Measurements from ENCODE around the gene XYLT1.
A peak's percentile ranks its signal among the peaks of the same experiment; 100 is the strongest.
"Not testable (repeated sequence)": the region's sequence is repeated elsewhere in the genome, so short reads cannot be mapped to it uniquely, and the experiment has no call there.

Gene XYLT1

GRCh38 chr16:17351441-17352035 is 119.2 kb downstream of the XYLT1 start:
- DNase-seq, result no peak

DNA sequence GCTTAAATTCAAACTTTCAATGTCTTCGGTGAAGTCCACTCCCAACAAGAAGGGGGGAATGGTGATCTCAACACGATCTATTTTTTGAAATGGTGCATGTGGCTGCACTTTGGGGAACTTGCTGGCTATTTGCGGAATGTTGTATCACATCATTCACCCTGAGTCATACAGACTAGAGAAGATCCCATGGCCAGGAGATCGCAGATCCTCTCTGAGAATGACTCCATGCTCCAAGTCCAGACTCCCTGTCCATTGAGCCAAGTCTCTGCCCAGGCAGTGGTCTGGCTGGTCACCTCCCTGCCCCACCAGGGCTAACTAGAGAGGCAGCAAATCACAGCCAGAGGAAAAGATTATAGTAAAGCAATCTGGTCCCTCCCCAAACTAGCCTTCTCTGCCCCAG is 120.6 kb downstream of the XYLT1 start:
- no peak for DNase-seq

GRCh38 chr16:17348826-17349225 is 121.9 kb downstream of the XYLT1 start:
- no peak for DNase-seq

DNA sequence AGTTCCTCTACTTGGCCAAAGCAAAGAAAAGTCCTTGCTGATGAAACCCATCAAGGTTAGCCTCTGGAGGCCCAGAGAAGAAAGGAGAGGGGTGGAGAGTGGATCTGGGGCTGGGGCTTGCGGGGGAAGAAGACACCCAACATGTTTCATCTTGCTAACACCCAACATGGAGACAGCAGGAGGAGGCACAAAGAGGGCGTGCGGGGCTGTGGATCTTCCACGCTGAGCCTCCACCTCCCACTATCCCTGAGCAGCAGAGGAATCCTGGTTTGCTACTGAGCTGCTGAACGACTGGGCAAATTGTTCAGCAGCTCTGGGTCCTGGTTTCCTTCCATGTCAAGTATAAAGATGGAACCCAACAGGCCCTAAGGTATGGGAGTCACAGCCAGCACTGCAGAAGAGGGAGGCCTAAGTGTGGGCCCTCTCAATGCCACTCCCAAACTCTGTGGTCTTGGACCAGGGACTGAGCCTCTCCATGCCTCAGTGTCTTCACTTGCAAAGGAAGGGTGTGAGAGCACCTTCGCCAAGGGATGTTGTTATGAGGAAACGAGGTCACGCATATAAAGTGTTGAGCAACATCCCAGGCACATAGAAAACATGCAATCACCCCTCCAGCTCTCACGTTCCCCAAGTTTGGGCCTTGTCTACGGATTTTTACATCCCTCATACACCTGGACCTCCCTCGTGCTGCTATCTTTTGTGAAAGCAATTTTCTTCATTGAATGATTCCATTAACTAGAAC is 122.5 kb downstream of the XYLT1 start:
- no peak for DNase-seq

DNA sequence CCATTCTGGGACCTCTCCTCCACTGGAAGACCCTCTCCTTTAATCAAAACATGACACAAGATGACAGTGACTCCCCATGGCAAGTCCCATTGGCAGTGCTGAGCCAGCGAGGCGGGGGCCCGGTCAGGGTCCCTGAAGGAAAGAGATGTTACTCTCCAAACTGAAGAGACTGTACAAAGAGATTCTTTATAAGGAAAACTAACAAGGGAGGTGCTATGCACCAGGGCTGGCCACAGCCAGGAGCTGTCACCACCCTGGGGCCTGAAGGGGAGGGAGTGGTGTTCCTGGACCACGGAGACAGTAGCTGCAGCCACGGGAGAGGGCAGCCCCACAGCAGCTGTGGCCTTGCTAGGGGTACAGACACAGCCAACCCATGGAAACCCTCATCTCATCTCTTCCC is 123.1 kb downstream of the XYLT1 start:
- DNase-seq, result no peak

DNA sequence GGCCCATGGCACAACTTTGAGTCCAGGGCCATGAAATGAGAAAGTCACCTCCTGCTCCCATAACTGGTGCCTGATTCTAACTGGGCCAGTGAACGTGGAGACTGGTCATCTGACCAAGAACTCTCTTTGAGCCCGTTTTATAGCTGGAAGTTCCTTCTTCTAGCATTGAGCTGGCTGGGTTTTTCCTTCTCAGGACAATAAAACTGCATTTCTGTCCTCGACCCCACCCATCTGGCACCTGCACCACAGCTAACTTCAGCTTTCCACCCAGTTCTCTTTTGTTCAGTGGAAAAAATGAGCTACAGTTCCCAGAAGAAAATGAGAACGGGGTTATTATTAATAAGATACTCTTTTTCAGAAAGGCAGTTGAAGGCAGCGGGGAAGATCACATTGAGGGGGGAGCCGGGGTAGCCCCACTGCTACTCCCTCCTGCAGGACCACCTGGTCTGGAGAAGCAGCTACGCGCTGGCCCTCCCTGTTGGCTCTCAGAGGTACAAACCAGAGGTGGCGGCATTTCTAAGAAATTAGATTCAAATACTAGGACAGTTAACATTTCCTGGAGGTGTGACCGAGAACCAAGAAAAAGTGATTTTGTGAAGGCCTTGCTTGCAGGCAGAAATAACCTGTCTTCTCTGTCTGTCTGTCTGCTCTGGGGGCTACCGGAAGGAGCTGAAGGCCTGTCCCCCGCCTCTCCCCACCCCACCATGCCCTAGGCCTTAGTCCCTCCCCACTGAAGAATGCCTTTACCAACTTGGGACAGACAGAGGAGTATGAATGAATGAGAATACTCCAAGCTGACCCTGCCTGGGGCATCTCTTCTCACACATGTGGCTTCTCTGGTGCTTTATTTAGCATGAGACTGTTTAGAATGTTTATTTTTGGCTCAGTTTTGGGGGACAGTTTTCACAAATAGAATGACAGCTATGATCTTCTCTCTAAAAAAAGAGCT is 123.9 kb downstream of the XYLT1 start:
- DNase-seq, result no peak

DNA sequence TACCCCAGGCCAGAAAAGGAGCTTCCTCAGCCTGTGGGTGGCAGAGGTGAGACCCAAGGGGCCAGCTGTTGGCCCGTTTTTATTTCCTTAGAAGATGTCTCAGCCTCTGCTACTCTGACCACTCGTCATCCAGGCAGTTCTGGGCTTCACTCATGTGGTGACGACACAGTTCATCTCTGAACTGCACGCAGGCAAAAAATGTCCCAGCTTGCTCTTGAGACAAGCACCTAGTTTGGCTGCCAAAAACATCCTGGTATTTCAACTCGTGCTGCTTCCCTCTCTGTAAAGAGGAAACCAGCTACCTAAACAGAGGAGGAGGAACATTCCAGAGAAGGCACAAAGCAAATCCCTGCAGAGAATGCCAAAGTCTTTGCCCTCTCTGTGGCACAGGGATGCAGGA is 125.7 kb downstream of the XYLT1 start:
- no peak for DNase-seq

GRCh38 chr16:17343728-17344127 is 127.0 kb downstream of the XYLT1 start:
- no peak for DNase-seq

DNA sequence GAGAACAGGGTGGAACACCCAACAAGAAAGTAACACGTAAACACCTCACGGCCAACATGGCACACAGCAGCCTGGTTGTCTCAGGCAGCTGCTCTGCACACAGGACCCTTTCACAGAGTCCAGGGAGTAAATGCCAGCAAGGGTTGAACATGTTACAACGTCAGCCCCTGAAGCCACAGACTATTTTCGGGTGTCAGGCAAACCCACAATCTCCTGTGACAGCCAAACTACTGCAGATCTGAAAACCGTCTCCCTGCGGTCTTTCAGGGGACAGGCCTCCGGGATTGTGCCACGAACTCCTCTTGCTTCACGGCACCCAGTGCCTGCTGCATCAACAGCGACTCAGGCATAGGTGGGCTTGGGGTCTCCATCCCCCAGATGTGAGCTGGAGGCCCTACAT is 127.7 kb downstream of the XYLT1 start:
- no peak for DNase-seq

DNA sequence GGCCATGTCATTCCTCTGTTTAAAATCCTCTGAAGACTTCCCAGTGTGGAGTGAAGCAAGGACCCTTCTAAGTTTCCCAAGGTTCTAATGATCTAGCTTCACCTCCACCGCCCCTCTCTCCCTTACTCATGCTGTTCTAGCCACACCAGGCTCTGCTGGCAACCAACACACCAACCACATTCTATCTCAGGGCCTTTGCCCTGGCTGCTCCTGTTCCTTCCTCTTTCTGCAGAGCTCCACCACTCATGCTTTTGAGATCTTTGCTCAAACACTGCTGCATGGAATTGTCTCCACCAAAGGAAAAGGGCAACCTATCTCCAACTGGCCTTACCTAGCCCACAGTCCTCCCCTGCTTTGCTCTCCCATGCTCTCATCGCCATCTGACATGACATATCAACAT is 128.7 kb downstream of the XYLT1 start:
- no peak for DNase-seq

- DNase-seq, result no peak
Observed at GRCh38 chr16:17340804-17341203, 130.0 kb downstream of the XYLT1 start.

- no peak for DNase-seq
Observed at GRCh38 chr16:17339764-17340541, 130.8 kb downstream of the XYLT1 start.

GRCh38 chr16:17338244-17338643 is 132.5 kb downstream of the XYLT1 start:
- DNase-seq, result no peak

GRCh38 chr16:17336530-17336900 is 134.2 kb downstream of the XYLT1 start:
- DNase-seq, result no peak

GRCh38 chr16:17335826-17336529 is 134.8 kb downstream of the XYLT1 start:
- DNase-seq, result no peak

GRCh38 chr16:17335406-17335805 is 135.4 kb downstream of the XYLT1 start:
- not testable (repeated sequence) for DNase-seq

- no peak for DNase-seq
Observed at GRCh38 chr16:17334096-17334495, 136.7 kb downstream of the XYLT1 start.

DNA sequence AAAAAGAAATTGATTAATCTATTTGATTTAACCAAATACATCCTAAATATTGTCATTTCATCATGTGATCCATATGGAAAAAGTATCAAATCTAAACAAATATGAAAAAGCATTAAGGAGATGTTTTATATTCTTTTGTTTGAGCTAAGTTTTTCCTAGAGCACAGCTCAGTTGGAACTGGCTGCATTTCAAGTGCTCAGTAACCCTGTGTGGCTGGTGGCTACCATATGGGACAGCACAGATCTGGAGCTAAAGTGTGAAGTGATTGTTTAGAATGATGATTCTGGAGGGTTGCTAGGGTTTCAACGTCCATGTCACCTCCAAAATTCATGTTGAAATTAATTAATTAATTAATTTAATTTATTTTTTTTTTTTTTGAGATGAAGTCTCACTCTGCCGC is 137.5 kb downstream of the XYLT1 start:
- DNase-seq, result peak; percentile 12

DNA sequence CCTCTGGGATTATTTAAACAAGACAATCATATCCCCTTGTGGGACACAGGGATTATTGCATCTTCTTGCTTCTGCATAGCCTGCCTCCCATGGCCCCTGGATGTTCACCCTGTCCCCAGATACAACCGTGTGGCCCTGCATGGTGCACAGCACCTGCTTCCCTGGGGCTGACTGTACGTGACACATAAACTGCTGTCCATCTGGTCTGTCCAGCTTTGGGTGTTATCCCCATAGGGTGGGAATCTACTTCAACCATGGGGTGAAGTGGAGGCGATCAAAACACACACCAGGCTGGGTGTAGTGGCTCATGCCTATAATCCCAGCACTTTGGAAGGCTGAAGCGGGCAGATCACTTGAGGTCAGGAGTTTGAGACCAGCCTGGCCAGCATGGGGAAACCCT is 138.8 kb downstream of the XYLT1 start:
- DNase-seq, result no peak

GRCh38 chr16:17331071-17331607 is 139.6 kb downstream of the XYLT1 start:
- no peak for DNase-seq

DNA sequence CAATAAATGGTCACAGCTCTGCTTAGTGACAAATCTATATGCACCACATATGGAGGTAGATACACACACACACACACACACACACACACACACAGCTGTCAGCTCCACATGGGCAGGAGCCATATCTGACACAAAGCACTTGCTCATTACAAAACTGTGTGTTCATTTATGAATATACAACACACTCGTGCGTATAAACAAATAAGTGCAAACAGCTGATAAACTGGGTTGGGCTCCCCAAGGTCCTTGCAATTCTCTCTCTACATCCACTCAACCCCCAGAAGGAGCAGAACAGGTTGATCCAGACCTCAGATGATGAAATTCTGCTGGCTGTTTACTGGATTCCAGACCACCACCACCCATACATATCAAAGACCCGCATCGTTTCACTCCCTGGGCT is 140.7 kb downstream of the XYLT1 start:
- no peak for DNase-seq

- peak; percentile 48 for DNase-seq
Observed at GRCh38 chr16:17329391-17329790, 141.4 kb downstream of the XYLT1 start.

Data from DMS 273 treated with DMSO at 0.1 percent for 48 hours (cell line).